Endodermal cell (in vitro differentiated cells): ENCODE data around the gene POLR3G. TPM values are rescaled to one million over a fixed set of nuclear protein-coding genes. Genes with fewer than 3 reads are reported as not detected.
A peak's percentile ranks its signal among the peaks of the same experiment; 100 is the strongest.

Source experiments
- DNase-seq: peaks from one replicate; pipeline ENCODE4 v3.0.0-alpha.2; 2017
- H3K27ac ChIP-seq: 2 replicates; pipeline ENCODE4 v1.5.1; 2013; ENCODE audit warnings: mild to moderate bottlenecking, low read depth, low read length, moderate library complexity
- H3K27me3 ChIP-seq: 2 replicates; pipeline ENCODE4 v1.6.1; 2013; ENCODE audit warnings: mild to moderate bottlenecking, low read length, moderate library complexity; ENCODE audit not compliant: insufficient read depth, control insufficient read depth, poor library complexity, severe bottlenecking
- H3K36me3 ChIP-seq: 2 replicates; pipeline ENCODE4 v1.7.0; 2013; ENCODE audit warnings: mild to moderate bottlenecking, low read length, moderate library complexity; ENCODE audit not compliant: control insufficient read depth, insufficient read depth
- H3K4me1 ChIP-seq: one replicate; pipeline ENCODE4 v1.7.0; 2013; ENCODE audit warnings: low read length; ENCODE audit not compliant: control insufficient read depth, insufficient read depth
- H3K4me3 ChIP-seq: 2 replicates; pipeline ENCODE4 v1.5.1; 2013; ENCODE audit warnings: mild to moderate bottlenecking, low read length, moderate library complexity
- H3K9ac ChIP-seq: 2 replicates; pipeline ENCODE4 v1.6.1; 2013; ENCODE audit warnings: mild to moderate bottlenecking, low read length, moderate library complexity; ENCODE audit not compliant: poor library complexity, severe bottlenecking; ENCODE audit errors: extremely low read depth
- H3K9me3 ChIP-seq: 2 replicates; pipeline ENCODE4 v1.6.1; 2013; ENCODE audit warnings: mild to moderate bottlenecking, low read length, moderate library complexity; ENCODE audit not compliant: control insufficient read depth
- H3K27ac Mint-ChIP-seq: 2 replicates; pipeline ENCODE4 v1.8.0; 2020; ENCODE audit warnings: mixed read lengths
- H3K27me3 Mint-ChIP-seq: 2 replicates; pipeline ENCODE4 v1.8.0; 2021; ENCODE audit warnings: mild to moderate bottlenecking, mixed read lengths; ENCODE audit not compliant: insufficient read depth
- H3K36me3 Mint-ChIP-seq: 2 replicates; pipeline ENCODE4 v1.8.0; 2020; ENCODE audit warnings: low read depth, mixed read lengths
- H3K4me1 Mint-ChIP-seq: 2 replicates; pipeline ENCODE4 v1.8.0; 2020; ENCODE audit warnings: mixed read lengths
- H3K4me3 Mint-ChIP-seq: 2 replicates; pipeline ENCODE4 v1.8.0; 2020; ENCODE audit warnings: mild to moderate bottlenecking, moderate library complexity, mixed read lengths
- H3K9me3 Mint-ChIP-seq: 2 replicates; pipeline ENCODE4 v1.8.0; 2020; ENCODE audit warnings: mild to moderate bottlenecking, mixed read lengths
- whole genome bisulfite sequencing, 2 experiments: methylation state at CpG; one replicate each; pipeline versions ENCODE4 v1.1.5 to v1.1.7; 2013; ENCODE audit warnings: missing lambda C conversion rate in 2 of 2, mixed read lengths in 1 of 2; ENCODE audit not compliant: insufficient coverage in 1 of 2, insufficient read length in 1 of 2; 5-methylcytosine and 5-hydroxymethylcytosine counted together
- total RNA-seq, 2 donors: library from RNA; stranded (reverse); fragmentation: NEBNext Ultra II Directional in 1 of 2; extraction: Animal tissue kit (Norgen Biotek cat#: 25700) in 1 of 2; gene quantifications; 2 replicates in 1 of 2; 3 replicates in 1 of 2; pipeline ENCODE4 v1.2.1, GENCODE V29; 2021
- TF ChIP-seq, protein P1 (sequence below): fragments of 200-600 bp; sonication (generic); conservative IDR thresholded peaks from 2 replicates; pipeline ENCODE4 v1.5.0; 2021; ENCODE audit warnings: antibody characterized with exemption, mild to moderate bottlenecking

The POLR3G gene
- total RNA-seq, 2 donors from 2014 or later, result 6.3 to 16.4 TPM

DNA sequence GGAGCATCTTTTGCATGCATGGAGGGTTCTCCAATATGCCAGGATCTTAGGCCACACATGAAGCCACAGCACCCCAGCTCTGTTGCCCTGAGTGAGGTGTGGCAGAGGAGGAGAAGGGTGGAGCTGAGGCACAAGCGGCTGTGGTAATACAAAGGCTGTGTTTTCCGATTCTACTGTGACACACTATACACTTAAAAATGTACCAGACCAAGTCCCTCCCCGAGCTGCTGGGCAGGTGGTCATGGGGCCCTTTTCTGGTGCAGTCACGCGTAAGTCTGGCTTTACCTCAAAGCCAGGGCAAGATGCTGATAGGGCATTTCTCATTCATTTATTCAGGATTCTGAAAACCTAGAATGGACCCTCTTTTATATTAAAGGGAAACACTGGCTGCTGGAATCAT is 87.7 kb downstream of the POLR3G start:
- peaks cover 8% of the 10 kb centered on the region for H3K9me3 Mint-ChIP-seq
- peaks cover 18% of the 10 kb centered on the region for H3K36me3 Mint-ChIP-seq
- no peaks in the 10 kb centered on the region for H3K27me3 Mint-ChIP-seq
- Histone ChIP-seq H3K36me3 (no peaks in the 10 kb centered on the region), H3K4me3 (no peak overlapping the region), H3K9me3 (peaks cover 14% of the 10 kb centered on the region), H3K27ac (peak overlapping the region; percentile 74), H3K4me1 (peaks cover 5% of the 10 kb centered on the region), H3K9ac (no peak overlapping the region), H3K27me3 (no peaks in the 10 kb centered on the region)
- no peak overlapping the region for H3K27ac Mint-ChIP-seq
- no peak for DNase-seq
- WGBS, 2 experiments, result 67 to 78% methylated on average over 1 to 5 of the region's 5 CpGs
- TF ChIP-seq, protein P1, sequence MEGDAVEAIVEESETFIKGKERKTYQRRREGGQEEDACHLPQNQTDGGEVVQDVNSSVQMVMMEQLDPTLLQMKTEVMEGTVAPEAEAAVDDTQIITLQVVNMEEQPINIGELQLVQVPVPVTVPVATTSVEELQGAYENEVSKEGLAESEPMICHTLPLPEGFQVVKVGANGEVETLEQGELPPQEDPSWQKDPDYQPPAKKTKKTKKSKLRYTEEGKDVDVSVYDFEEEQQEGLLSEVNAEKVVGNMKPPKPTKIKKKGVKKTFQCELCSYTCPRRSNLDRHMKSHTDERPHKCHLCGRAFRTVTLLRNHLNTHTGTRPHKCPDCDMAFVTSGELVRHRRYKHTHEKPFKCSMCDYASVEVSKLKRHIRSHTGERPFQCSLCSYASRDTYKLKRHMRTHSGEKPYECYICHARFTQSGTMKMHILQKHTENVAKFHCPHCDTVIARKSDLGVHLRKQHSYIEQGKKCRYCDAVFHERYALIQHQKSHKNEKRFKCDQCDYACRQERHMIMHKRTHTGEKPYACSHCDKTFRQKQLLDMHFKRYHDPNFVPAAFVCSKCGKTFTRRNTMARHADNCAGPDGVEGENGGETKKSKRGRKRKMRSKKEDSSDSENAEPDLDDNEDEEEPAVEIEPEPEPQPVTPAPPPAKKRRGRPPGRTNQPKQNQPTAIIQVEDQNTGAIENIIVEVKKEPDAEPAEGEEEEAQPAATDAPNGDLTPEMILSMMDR, result no peak
- no peak overlapping the region for H3K4me3 Mint-ChIP-seq
- H3K4me1 Mint-ChIP-seq, result peaks cover 33% of the 10 kb centered on the region

DNA sequence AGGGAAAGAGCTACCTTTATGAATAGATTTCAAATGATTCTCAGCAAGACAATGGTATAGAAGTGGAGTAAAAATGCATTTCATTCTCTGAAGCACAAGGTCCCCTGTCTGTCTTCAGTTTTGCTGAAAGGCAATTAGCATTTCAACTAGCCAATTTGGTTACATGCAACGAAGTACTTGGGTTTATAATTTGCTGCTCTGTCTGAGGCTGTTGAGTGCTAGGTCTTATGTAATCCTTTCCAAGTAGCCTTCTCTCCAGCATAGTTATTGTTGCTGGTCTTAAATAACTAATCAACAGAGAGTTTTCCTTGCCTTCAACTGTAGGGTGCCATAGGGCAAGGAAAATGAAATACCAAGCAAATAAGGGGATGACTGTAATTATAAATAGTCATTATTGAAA is 88.4 kb downstream of the POLR3G start:
- DNase-seq, result no peak
- Histone ChIP-seq H3K9me3 (peaks cover 21% of the 10 kb centered on the region), H3K4me1 (peaks cover 4% of the 10 kb centered on the region), H3K4me3 (no peak overlapping the region), H3K27ac (peak overlapping the region; percentile 74), H3K36me3 (no peaks in the 10 kb centered on the region), H3K9ac (no peak overlapping the region), H3K27me3 (no peaks in the 10 kb centered on the region)
- H3K4me1 Mint-ChIP-seq, result peaks cover 26% of the 10 kb centered on the region
- H3K9me3 Mint-ChIP-seq, result peaks cover 16% of the 10 kb centered on the region
- TF ChIP-seq, protein P1, result no peak
- H3K36me3 Mint-ChIP-seq, result peaks cover 25% of the 10 kb centered on the region
- H3K4me3 Mint-ChIP-seq, result no peak overlapping the region
- WGBS, 2 experiments, result 22 to 61% methylated on average over 1 of the region's 1 CpG
- no peak overlapping the region for H3K27ac Mint-ChIP-seq
- no peaks in the 10 kb centered on the region for H3K27me3 Mint-ChIP-seq

Other genes starting within 250 kb of the POLR3G start
- gene CETN3, start 65.1 kb upstream of the POLR3G start, total RNA-seq, result 10 to 100 TPM; 50.7 to 65.1 TPM
- 1 to 10 TPM; 3.5 to 5.0 TPM for gene MBLAC2, start 93 bp upstream of the POLR3G start, total RNA-seq
- 10 to 100 TPM; 18.2 to 18.7 TPM for gene LYSMD3, start 54.7 kb downstream of the POLR3G start, total RNA-seq
- 100 to 1,000 TPM in 1 of 2 donors, 10 to 100 TPM in 1; 97.6 to 117 TPM for gene ADGRV1, start 83.9 kb downstream of the POLR3G start, total RNA-seq